AG09319 (cell line): ENCODE data around the gene DENND5B.
"Not testable (repeated sequence)": the region's sequence is repeated elsewhere in the genome, so short reads cannot be mapped to it uniquely, and the experiment has no call there.

Source experiments
- DNase-seq: peaks from one replicate; pipeline ENCODE4 v3.0.0-alpha.2; 2010; ENCODE audit warnings: low read depth; ENCODE audit errors: extremely low read depth
- CTCF ChIP-seq: IDR thresholded peaks from 2 replicates; pipeline ENCODE4 v1.5.1; 2011; ENCODE audit warnings: low read depth, mild to moderate bottlenecking, inconsistent platforms, low read length, moderate library complexity

DENND5B gene

GRCh38 chr12:31584782-31585181 is 6.2 kb downstream of the DENND5B start:
- no peak for TF ChIP-seq CTCF
- DNase-seq: no peak

- DNase-seq: no peak
- TF ChIP-seq CTCF: no peak
Observed at GRCh38 chr12:31583878-31584277, 7.1 kb downstream of the DENND5B start.

- no peak for DNase-seq
- TF ChIP-seq CTCF: no peak
Observed at GRCh38 chr12:31582155-31582554, 8.8 kb downstream of the DENND5B start.

- DNase-seq: no peak
Observed at GRCh38 chr12:31578632-31579031, 12.3 kb downstream of the DENND5B start.

GRCh38 chr12:31574803-31575575 is 15.9 kb downstream of the DENND5B start:
- no peak for TF ChIP-seq CTCF
- DNase-seq: no peak

More at GRCh38 chr12:31578632-31579031, 12.3 kb downstream of the DENND5B start:
- TF ChIP-seq CTCF: no peak

GRCh38 chr12:31574367-31574766 is 16.6 kb downstream of the DENND5B start:
- DNase-seq: not testable (repeated sequence)

- TF ChIP-seq CTCF: no peak
- no peak for DNase-seq
Observed at GRCh38 chr12:31572900-31573600, 17.9 kb downstream of the DENND5B start.
